HL-60 (cell line): Measurements from ENCODE around the gene FRMD5.

Experiments used
- DNase-seq, 2 experiments: peaks; one replicate each; pipeline ENCODE4 v3.0.0-alpha.2; 2010 to 2020; ENCODE audit warnings: low read depth in 1 of 2, low spot score in 1 of 2
- H3K27ac ChIP-seq: fragments of 250-450 bp; sonication (Bioruptor Pico); replicated peaks from 2 replicates; pipeline ENCODE4 v1.5.1; 2020; ENCODE audit warnings: mild to moderate bottlenecking, moderate library complexity
- H3K27me3 ChIP-seq: fragments of 250-450 bp; sonication (Bioruptor Pico); 2 replicates; pipeline ENCODE4 v1.5.1; 2021; ENCODE audit warnings: mild to moderate bottlenecking, moderate library complexity; ENCODE audit not compliant: insufficient read depth, poor library complexity, severe bottlenecking
- H3K4me3 ChIP-seq: replicated peaks from 2 replicates; pipeline ENCODE4 v1.5.1; 2011; ENCODE audit warnings: mild to moderate bottlenecking, control low read depth, low read length; ENCODE audit not compliant: insufficient read depth
- GABPA ChIP-seq: IDR thresholded peaks from 2 replicates; pipeline ENCODE4 v1.6.1; 2012; ENCODE audit warnings: low read depth
- POLR2AphosphoS5 ChIP-seq: IDR thresholded peaks from 2 replicates; pipeline ENCODE4 v1.6.1; 2012; ENCODE audit warnings: low read depth
- REST ChIP-seq: IDR thresholded peaks from 2 replicates; pipeline ENCODE4 v1.6.1; 2012; ENCODE audit warnings: low read depth; ENCODE audit not compliant: insufficient replicate concordance
- SPI1 ChIP-seq: IDR thresholded peaks from 2 replicates; pipeline ENCODE4 v1.6.1; 2012; ENCODE audit warnings: low read depth, mild to moderate bottlenecking, borderline replicate concordance
- TF ChIP-seq, protein P1 (sequence below): IDR thresholded peaks from one replicate; pipeline ENCODE4 v1.5.1; 2011; ENCODE audit warnings: low read length, control low read depth, inconsistent platforms; ENCODE audit not compliant: insufficient read depth

FRMD5 gene

GRCh38 chr15:43916326-43916660 lies 278.8 kb downstream of the FRMD5 start:
- Histone ChIP-seq H3K27ac (no peak overlapping the region), H3K4me3 (no peak overlapping the region), H3K27me3 (no peaks in the 10 kb centered on the region)
- TF ChIP-seq GABPA: no peak
- TF ChIP-seq, protein P1, sequence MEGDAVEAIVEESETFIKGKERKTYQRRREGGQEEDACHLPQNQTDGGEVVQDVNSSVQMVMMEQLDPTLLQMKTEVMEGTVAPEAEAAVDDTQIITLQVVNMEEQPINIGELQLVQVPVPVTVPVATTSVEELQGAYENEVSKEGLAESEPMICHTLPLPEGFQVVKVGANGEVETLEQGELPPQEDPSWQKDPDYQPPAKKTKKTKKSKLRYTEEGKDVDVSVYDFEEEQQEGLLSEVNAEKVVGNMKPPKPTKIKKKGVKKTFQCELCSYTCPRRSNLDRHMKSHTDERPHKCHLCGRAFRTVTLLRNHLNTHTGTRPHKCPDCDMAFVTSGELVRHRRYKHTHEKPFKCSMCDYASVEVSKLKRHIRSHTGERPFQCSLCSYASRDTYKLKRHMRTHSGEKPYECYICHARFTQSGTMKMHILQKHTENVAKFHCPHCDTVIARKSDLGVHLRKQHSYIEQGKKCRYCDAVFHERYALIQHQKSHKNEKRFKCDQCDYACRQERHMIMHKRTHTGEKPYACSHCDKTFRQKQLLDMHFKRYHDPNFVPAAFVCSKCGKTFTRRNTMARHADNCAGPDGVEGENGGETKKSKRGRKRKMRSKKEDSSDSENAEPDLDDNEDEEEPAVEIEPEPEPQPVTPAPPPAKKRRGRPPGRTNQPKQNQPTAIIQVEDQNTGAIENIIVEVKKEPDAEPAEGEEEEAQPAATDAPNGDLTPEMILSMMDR: no peak
- no peak for TF ChIP-seq REST
- no peak for TF ChIP-seq SPI1
- TF ChIP-seq POLR2AphosphoS5: no peak
- no peak for DNase-seq

DNA sequence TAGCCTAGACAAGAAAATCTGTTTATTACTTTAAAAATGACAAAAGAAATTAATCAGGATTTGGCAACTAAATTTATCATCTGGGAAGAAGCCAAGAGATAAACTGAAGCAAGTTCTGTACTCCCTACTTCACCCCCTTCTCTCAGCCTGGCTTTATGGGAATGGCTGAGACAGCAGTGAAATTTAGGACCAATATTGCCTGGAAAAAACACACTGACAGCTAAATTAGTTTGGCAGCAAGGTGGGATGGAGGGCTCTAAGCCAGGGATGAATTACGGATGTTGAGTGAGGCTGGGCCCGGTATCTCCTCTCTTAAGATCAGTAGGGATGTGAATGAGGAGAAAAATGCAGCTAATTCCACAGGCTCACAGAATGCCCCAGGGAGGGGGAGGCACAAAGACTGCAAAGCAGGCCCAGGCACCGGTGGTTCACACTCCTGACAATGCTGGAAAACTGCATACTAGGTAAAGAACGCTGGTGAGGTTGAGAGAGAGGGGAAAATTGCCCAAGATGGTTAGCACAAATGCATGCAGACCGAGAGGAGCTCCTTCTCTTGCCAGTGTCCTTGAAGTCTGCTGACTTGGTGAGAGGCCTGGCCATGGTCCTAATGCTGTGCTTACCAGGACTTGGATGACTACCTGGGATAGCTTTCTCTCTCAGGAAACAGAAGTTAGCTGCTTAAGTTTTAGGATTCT lies 279.3 kb downstream of the FRMD5 start:
- Histone ChIP-seq H3K27ac (no peak overlapping the region), H3K27me3 (no peaks in the 10 kb centered on the region), H3K4me3 (no peak overlapping the region)
- no peak for TF ChIP-seq REST
- no peak for TF ChIP-seq SPI1
- TF ChIP-seq, protein P1: no peak
- no peak for TF ChIP-seq POLR2AphosphoS5
- no peak for TF ChIP-seq GABPA
- no peak for DNase-seq

GRCh38 chr15:43913941-43914340 lies 281.1 kb downstream of the FRMD5 start:
- Histone ChIP-seq H3K4me3 (no peak overlapping the region), H3K27me3 (no peaks in the 10 kb centered on the region), H3K27ac (no peak overlapping the region)
- no peak for DNase-seq
- TF ChIP-seq POLR2AphosphoS5: no peak

DNA sequence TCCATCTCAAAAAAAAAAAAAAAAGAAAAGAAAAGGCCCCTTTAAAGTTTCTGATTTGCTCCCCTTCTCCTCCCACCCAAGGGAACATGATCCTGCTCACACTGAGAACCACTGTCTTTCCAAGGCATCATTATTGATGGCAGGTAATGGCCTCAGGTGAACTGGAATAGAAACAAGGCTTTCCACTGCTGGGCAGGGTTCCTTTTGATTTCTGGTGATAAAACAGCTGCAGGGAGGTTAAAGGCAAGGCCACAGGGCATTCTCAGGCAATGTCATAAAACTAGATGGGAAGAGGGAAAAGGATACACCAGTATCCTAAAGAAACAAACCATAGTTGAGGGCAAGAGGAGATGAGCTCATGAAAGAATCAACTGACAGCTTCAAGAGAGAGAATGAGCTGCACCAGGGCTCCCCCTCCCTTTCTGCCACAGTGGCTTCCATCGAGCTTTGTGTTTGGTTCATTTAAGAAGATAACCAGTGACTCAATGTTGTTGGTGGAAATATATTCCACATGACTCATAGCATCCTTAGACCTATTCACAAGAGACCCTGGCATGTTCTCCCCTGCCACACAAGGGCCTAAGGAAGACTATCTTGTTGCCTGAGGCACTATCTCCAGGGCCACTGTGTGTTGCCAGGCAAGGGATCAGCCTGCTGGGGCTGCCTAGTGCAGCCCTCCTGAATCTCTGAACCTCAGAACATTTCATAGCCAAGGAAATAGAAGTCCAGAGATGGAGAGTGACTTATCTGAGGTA lies 281.9 kb downstream of the FRMD5 start:
- H3K4me3 ChIP-seq: no peak overlapping the region
- no peak for DNase-seq
- H3K27ac ChIP-seq: no peak overlapping the region

More for the DNA sequence above, 281.9 kb downstream of the FRMD5 start:
- H3K27me3 ChIP-seq: no peaks in the 10 kb centered on the region
- TF ChIP-seq REST: no peak
- no peak for TF ChIP-seq POLR2AphosphoS5
- TF ChIP-seq GABPA: no peak
- TF ChIP-seq SPI1: no peak
- TF ChIP-seq, protein P1: no peak
